ENCODE data around the gene MFAP4. TPM values are rescaled to one million over a fixed set of nuclear protein-coding genes. Genes with fewer than 3 reads are reported as not detected.

MFAP4 gene
- total RNA-seq, 1 experiment from 2014 or later, result 1.5 TPM

GRCh38 chr17:19348081-19348650 is 38.8 kb downstream of the MFAP4 start:
- H3K4me2 ChIP-seq (ENCODE audit: insufficient read depth, insufficient read length, low read length), result no peak overlapping the region
- H3K27me3 ChIP-seq (ENCODE audit: insufficient read depth, low read length), result no peaks in the 10 kb centered on the region
- no peak overlapping the region for H3K9ac ChIP-seq (ENCODE audit: extremely low read depth, insufficient read length, low read length)
- no peak overlapping the region for H3K27ac ChIP-seq (ENCODE audit: insufficient read length, low read depth, low read length)
- no peak overlapping the region for H3K14ac ChIP-seq (ENCODE audit: insufficient read depth, low read length)
- no peak overlapping the region for H2BK15ac ChIP-seq (ENCODE audit: low read depth, low read length)
- H3K4me1 Mint-ChIP-seq, result 0 out of 4 replicates have a peak, but pooled peaks cover 0 to 4% of the 10 kb centered on the region in 2 experiments
- H2AFZ ChIP-seq (ENCODE audit: low read length), result no peak overlapping the region
- no peak overlapping the region for H2BK20ac ChIP-seq (ENCODE audit: low read depth, low read length, poor library complexity, severe bottlenecking)
- no peaks in the 10 kb centered on the region for H3K9me3 ChIP-seq (ENCODE audit: control insufficient read depth, low read depth, low read length)
- no peak overlapping the region for H3K27ac Mint-ChIP-seq
- H2BK120ac ChIP-seq (ENCODE audit: low read depth, low read length, poor library complexity, severe bottlenecking), result no peak overlapping the region
- no peak overlapping the region for H3K56ac ChIP-seq (ENCODE audit: insufficient read length, low read depth, low read length)
- H3T11ph ChIP-seq (ENCODE audit: low read length), result no peak overlapping the region
- H3K4me3 Mint-ChIP-seq, result no peak overlapping the region
- DNase-seq, result no peak
- no peaks in the 10 kb centered on the region for H3K79me2 ChIP-seq (ENCODE audit: insufficient read depth, low read length)
- no CpG with 5 or more reads among the region's 9 CpGs for WGBS (ENCODE audit: extremely low coverage, insufficient read length, low lambda C conversion rate)
- H3K4ac ChIP-seq (ENCODE audit: low read depth, low read length), result no peak overlapping the region
- H2AK5ac ChIP-seq (ENCODE audit: insufficient read length, low read length), result no peak overlapping the region
- H4K5ac ChIP-seq (ENCODE audit: insufficient read length, low read depth, low read length), result no peak overlapping the region
- no peak overlapping the region for H3K18ac ChIP-seq (ENCODE audit: insufficient read length, low read depth, low read length)
- H2BK12ac ChIP-seq (ENCODE audit: insufficient read length, low read depth, low read length), result no peak overlapping the region
- no peaks in the 10 kb centered on the region for H3K79me1 ChIP-seq (ENCODE audit: insufficient read depth, low read depth, low read length, poor library complexity, severe bottlenecking)
- no peak overlapping the region for H4K91ac ChIP-seq (ENCODE audit: insufficient read length, low read depth, low read length)
- H3K36me3 Mint-ChIP-seq (ENCODE audit: insufficient read depth in 1 of 3, low read depth in 3 of 3), result peaks cover 6 to 26% (median 20%) of the 10 kb centered on the region in 3 experiments; a peak in 6 of 7 replicates
- H2BK5ac ChIP-seq (ENCODE audit: insufficient read length, low read length), result no peak overlapping the region
- TF ChIP-seq, protein P1, sequence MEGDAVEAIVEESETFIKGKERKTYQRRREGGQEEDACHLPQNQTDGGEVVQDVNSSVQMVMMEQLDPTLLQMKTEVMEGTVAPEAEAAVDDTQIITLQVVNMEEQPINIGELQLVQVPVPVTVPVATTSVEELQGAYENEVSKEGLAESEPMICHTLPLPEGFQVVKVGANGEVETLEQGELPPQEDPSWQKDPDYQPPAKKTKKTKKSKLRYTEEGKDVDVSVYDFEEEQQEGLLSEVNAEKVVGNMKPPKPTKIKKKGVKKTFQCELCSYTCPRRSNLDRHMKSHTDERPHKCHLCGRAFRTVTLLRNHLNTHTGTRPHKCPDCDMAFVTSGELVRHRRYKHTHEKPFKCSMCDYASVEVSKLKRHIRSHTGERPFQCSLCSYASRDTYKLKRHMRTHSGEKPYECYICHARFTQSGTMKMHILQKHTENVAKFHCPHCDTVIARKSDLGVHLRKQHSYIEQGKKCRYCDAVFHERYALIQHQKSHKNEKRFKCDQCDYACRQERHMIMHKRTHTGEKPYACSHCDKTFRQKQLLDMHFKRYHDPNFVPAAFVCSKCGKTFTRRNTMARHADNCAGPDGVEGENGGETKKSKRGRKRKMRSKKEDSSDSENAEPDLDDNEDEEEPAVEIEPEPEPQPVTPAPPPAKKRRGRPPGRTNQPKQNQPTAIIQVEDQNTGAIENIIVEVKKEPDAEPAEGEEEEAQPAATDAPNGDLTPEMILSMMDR (conservative IDR thresholded peaks at IDR 0.05), result no peak
- no peaks in the 10 kb centered on the region for H3K4me1 ChIP-seq (ENCODE audit: insufficient read depth, low read length)
- no peak overlapping the region for H4K8ac ChIP-seq (replicated peaks; ENCODE audit: insufficient read length, low read depth, low read length)
- no peaks in the 10 kb centered on the region for H3K9me3 Mint-ChIP-seq
- H3K23ac ChIP-seq (ENCODE audit: insufficient read length, low read depth, low read length), result no peak overlapping the region
- H3K23me2 ChIP-seq (ENCODE audit: insufficient read length, low read depth, low read length, poor library complexity, severe bottlenecking), result no peaks in the 10 kb centered on the region
- H3K27me3 Mint-ChIP-seq (ENCODE audit: low read depth), result no peaks in the 10 kb centered on the region
- H4K20me1 ChIP-seq (ENCODE audit: control insufficient read depth, insufficient read depth, insufficient read length), result no peaks in the 10 kb centered on the region

Measured in H9 (cell line).